NCI-H510A treated with DMSO at 0.1 percent for 48 hours (cell line): ENCODE data around the gene CAVIN2.
"Not testable (repeated sequence)": the region's sequence is repeated elsewhere in the genome, so short reads cannot be mapped to it uniquely, and the experiment has no call there.

Experiments
- DNase-seq: peaks from one replicate; lab custom pipeline; 2025; lab: John Stamatoyannopoulos, UW

The CAVIN2 gene

DNA sequence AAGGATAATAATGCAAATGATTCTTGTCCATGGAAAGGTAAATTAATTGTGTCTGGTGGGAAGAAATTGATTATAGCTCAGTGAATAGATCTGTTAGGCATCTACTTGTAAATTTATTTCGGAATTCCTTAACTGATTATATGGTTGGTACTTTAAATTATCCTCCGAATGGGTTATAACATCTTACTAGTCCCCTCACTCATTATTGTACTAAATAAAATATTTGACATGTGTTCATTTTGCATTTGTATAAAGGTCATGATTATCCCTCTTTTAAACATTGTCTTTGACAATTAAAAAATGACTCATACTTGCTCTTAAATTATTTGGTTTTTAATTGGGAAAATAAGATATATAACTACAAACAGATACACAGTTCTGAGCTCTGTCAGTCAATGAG is 47.4 kb downstream of the CAVIN2 start:
- DNase-seq = no peak

DNA sequence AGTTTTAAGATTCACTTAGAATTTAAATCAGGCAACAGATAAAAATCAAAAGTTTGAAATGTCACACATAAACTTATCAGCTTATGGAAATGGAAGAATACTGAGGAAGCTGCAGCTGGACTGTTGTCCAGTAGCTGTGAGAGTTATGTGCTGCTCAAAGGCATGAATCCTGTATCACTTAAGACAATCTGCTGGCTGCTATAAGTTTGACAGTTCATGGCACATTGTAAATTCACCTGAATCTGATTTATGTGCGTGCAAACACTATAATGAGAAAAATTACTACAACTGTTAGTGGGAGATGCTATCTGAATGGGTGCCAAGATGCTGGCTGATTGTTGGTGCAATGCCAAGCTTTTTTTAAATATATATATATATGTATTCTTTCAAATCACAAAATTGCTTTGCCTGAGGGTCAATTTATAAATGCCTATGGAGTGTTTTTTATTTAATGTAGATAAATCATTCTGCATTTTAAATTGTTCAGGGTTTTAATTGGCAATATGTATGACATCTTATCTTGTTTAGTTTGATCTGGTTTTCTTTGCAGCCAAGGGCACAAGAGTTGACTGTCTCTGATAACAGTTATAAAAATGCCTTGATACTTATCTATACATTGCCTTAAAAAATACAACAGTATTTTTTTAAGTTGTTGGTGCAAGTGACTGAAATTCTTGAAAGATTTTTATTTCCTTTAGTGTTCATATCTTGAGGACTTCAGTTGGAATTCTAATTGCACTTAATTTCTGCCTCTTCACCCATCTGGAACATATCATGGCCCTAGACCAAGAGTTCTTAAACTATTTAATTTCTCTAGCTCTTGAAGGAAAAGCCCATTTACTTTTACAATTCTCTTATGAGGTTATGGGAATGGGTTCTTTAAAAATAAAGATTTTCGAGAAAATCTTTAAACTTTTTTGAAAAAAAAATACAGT is 48.7 kb downstream of the CAVIN2 start:
- no peak for DNase-seq

DNA sequence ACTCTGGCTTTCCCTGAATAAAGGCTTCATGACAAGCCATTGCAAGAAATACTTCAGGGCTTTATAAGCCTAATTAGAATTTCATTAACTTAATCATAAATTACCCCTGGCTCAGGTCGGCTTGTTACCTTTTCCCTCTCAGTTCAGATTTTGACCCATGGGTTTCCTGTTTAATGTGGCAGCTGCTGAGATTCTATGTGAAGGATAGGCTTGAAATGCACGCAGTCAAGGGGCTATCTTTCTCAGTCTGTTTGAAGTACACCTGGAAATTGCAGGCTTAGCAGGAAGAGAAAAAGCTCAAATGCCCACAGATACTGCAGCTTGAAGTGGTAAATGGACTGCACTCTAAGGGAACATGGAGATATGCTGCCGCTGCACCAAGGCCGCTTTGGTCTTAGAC is 49.4 kb downstream of the CAVIN2 start:
- DNase-seq = no peak

DNA sequence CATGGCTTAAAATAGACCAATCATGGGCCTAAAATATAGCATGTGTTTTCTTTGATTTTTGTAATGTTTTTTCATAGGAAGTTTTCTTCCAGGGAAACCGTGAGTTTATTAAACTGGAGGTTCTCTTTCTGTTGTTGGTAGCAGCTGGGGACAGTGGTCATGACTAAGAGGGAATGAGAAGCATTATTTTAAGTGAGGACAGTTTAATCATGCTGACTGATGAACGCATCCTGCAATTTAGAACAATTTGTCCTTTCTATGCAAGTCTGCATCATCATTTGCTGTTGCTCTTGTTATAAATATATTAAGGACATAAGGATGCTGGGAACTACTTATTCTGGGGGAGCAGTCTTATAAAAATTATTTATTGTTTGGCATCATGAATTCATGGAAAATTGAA is 51.2 kb downstream of the CAVIN2 start:
- no peak for DNase-seq

DNA sequence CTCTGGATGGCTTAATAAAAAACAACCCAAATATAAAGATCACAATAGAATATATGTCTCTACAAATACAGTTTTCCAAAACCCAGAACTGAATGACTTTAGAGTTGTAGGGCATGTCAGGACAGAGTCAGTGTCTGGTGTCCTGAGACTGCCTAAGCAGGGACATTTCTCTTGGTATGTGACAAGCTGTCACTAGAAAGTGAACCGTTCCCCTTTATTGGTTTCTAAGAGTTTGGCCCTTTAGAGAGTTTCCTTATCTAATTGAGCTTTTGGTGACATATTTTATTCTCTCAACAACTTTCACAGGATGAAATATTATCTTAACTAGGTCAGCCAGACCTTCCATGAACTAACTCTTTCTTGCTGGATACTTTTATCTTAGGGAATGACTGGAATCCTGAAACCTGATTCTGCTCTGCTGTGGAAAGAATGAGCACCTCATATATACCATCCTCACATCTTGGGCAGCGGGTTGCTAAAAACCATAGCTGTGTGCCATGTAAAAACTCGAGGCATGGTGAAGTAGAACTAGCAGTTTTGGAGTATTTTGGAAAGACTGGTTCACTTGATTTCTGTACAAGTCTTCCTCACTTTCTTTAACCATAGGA is 54.8 kb downstream of the CAVIN2 start:
- no peak for DNase-seq

DNA sequence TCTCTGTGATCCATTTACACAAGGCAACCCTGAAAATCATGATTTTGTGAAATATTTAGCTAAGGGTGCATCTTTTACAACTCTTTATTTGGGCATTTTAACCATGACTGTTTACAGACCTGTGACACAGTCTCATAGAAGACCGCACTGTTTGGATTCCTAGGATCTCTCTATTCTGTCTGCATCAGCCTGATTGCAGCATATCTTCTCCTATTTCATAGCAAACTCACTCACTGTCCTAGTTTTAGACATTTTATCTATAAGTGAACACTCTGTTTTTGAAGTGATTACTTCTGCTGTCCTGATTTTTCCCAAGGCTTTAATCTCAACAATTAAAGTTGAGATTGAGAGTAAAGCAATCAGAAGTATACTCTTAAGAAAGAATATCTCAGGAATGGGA is 56.2 kb downstream of the CAVIN2 start:
- DNase-seq = no peak

DNA sequence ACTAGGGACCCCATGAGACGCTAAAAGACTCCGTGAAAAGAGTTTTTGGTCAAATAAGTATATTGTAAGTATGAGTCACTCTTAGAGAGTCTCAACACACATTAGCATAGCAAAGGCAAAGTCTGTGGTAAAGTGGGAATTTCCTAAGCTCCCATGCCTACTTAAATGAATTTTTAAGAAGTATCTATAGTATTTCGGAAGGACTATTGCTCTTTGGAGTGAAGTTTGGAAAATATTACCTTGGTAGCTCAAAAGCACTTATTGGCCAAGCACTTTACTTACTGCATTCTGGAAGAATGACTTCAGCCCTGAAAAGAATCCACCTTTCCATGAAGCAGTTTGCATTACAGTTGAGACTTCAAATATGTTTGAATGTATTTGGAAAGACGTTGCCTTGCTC is 57.1 kb downstream of the CAVIN2 start:
- DNase-seq = no peak

DNA sequence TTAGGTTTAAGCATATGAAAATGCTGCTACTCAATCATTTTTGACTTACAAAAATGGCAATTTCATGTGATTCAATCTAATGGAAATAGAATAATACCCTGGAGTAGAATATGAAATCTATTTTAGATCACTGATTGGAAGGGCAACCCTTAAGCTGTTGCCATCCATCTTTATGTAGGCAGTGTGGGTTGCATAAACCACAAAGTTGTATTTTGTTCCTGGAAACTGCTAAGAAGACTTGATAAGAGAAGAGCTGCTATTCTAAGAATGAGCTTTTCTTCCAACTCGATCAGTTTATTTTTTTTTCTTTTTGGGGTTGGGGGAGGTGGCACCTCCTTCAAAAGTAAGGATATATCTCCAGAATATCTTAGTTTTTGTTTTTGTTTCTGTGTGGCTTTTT is 60.2 kb downstream of the CAVIN2 start:
- no peak for DNase-seq

DNA sequence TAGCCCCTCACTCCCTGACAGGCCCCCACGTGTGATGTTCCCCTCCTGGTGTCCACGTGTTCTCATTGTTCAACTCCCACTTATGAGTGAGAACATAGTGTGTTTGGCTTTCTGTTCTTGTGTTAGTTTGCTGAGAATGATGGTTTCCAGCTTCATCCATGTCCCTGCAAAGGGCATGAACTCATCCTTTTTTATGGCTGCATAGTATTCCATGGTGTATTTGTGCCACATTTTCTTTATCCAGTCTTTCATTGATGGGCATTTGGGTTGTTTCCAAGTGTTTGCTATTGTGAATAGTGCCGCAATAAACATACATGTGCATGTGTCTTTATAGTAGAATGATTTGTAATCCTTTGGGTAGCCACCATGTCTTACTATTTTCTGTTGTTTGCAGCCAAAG is 61.2 kb downstream of the CAVIN2 start:
- DNase-seq = not testable (repeated sequence)
